Measurements from ENCODE around the gene IFT22.

Gene IFT22

GRCh38 chr7:101340379-101340778 is 18.8 kb upstream of the IFT22 start:
- no peak overlapping the region for H3K27ac ChIP-seq
- H3K9ac ChIP-seq = no peak overlapping the region
- no peak overlapping the region for H3K4me3 ChIP-seq (ENCODE audit: low read depth, low read length)
- no peaks in the 10 kb centered on the region for H3K4me1 ChIP-seq
- H3K36me3 ChIP-seq (ENCODE audit: control insufficient read depth, insufficient read depth, low read length) = no peaks in the 10 kb centered on the region
- no peak overlapping the region for H2AFZ ChIP-seq
- TF ChIP-seq CTCF (IDR thresholded peaks at IDR 0.05) = no peak
- H3K27me3 ChIP-seq (ENCODE audit: control insufficient read depth, insufficient read depth, low read length) = no peaks in the 10 kb centered on the region
- H3K4me2 ChIP-seq (ENCODE audit: low read length) = no peak overlapping the region
- H3K79me2 ChIP-seq = no peaks in the 10 kb centered on the region
- no peaks in the 10 kb centered on the region for H3K9me3 ChIP-seq (ENCODE audit: control insufficient read depth, low read length)

GRCh38 chr7:101333912-101334311 is 12.3 kb upstream of the IFT22 start:
- Histone ChIP-seq H3K27ac (no peak overlapping the region), H3K4me3 (ENCODE audit: low read depth, low read length) (no peak overlapping the region), H3K36me3 (ENCODE audit: control insufficient read depth, insufficient read depth, low read length) (no peaks in the 10 kb centered on the region), H3K9me3 (ENCODE audit: control insufficient read depth, low read length) (no peaks in the 10 kb centered on the region), H3K9ac (no peak overlapping the region), H3K4me2 (ENCODE audit: low read length) (no peak overlapping the region), H3K27me3 (ENCODE audit: control insufficient read depth, insufficient read depth, low read length) (no peaks in the 10 kb centered on the region), H2AFZ (no peak overlapping the region), H3K79me2 (no peaks in the 10 kb centered on the region), H3K4me1 (peaks cover 7% of the 10 kb centered on the region)
- no peak for TF ChIP-seq CTCF (IDR thresholded peaks at IDR 0.05)

- no peaks in the 10 kb centered on the region for H3K27me3 ChIP-seq (ENCODE audit: control insufficient read depth, insufficient read depth, low read length)
- H3K27ac ChIP-seq = no peak overlapping the region
- no peak for TF ChIP-seq CTCF (IDR thresholded peaks at IDR 0.05)
- no peak overlapping the region for H3K4me2 ChIP-seq (ENCODE audit: low read length)
- no peak overlapping the region for H3K4me3 ChIP-seq (ENCODE audit: low read depth, low read length)
- no peaks in the 10 kb centered on the region for H3K36me3 ChIP-seq (ENCODE audit: control insufficient read depth, insufficient read depth, low read length)
- no peaks in the 10 kb centered on the region for H3K79me2 ChIP-seq
- no peaks in the 10 kb centered on the region for H3K9me3 ChIP-seq (ENCODE audit: control insufficient read depth, low read length)
- H3K9ac ChIP-seq = no peak overlapping the region
- H3K4me1 ChIP-seq = peaks cover 7% of the 10 kb centered on the region
- no peak overlapping the region for H2AFZ ChIP-seq
Observed at GRCh38 chr7:101332026-101332425, 10.4 kb upstream of the IFT22 start.

- Histone ChIP-seq H3K79me2 (no peaks in the 10 kb centered on the region), H3K27me3 (ENCODE audit: control insufficient read depth, insufficient read depth, low read length) (no peaks in the 10 kb centered on the region), H3K4me2 (ENCODE audit: low read length) (peak overlapping the region; percentile 44), H3K9ac (no peak overlapping the region), H3K27ac (peak overlapping the region; percentile 26), H3K36me3 (ENCODE audit: control insufficient read depth, insufficient read depth, low read length) (no peaks in the 10 kb centered on the region), H3K4me1 (peaks cover 7% of the 10 kb centered on the region), H3K4me3 (ENCODE audit: low read depth, low read length) (no peak overlapping the region), H2AFZ (peak overlapping the region; percentile 84), H3K9me3 (ENCODE audit: control insufficient read depth, low read length) (no peaks in the 10 kb centered on the region)
- TF ChIP-seq CTCF (IDR thresholded peaks at IDR 0.05) = no peak
Observed at GRCh38 chr7:101330011-101330484, 8.4 kb upstream of the IFT22 start.

- TF ChIP-seq CTCF (IDR thresholded peaks at IDR 0.05) = no peak
- Histone ChIP-seq H3K36me3 (ENCODE audit: control insufficient read depth, insufficient read depth, low read length) (no peaks in the 10 kb centered on the region), H3K9me3 (ENCODE audit: control insufficient read depth, low read length) (no peaks in the 10 kb centered on the region), H3K27ac (no peak overlapping the region), H3K4me3 (ENCODE audit: low read depth, low read length) (no peak overlapping the region), H3K27me3 (ENCODE audit: control insufficient read depth, insufficient read depth, low read length) (no peaks in the 10 kb centered on the region), H3K4me1 (peaks cover 7% of the 10 kb centered on the region), H2AFZ (no peak overlapping the region), H3K4me2 (ENCODE audit: low read length) (no peak overlapping the region), H3K9ac (no peak overlapping the region), H3K79me2 (no peaks in the 10 kb centered on the region)
Observed at GRCh38 chr7:101328159-101328558, 6.5 kb upstream of the IFT22 start.

Data from parathyroid adenoma (tissue), 2 donors.